HCT116 (cell line): Measurements from ENCODE around the gene RASL12.
"Not testable (repeated sequence)": the region's sequence is repeated elsewhere in the genome, so short reads cannot be mapped to it uniquely, and the experiment has no call there.

Experiments
- CEBPB ChIP-seq: IDR thresholded peaks from 2 replicates; pipeline ENCODE4 v1.6.1; 2012; ENCODE audit warnings: low read depth
- EZH2 ChIP-seq: fragments of 200-600 bp; sonication (generic); IDR thresholded peaks from 2 replicates; pipeline ENCODE4 v1.6.1; 2017; ENCODE audit warnings: antibody characterized with exemption, mixed run types
- POLR2A ChIP-seq: IDR thresholded peaks from 2 replicates; pipeline ENCODE4 v1.7.0; 2011; ENCODE audit warnings: borderline replicate concordance; ENCODE audit not compliant: insufficient read depth, insufficient read length; ENCODE audit errors: extremely low read depth
- POLR2AphosphoS5 ChIP-seq: IDR thresholded peaks from 2 replicates; pipeline ENCODE4 v1.6.1; 2011; ENCODE audit warnings: mild to moderate bottlenecking, low read depth, low read length, moderate library complexity
- SIN3A ChIP-seq: IDR thresholded peaks from 2 replicates; pipeline ENCODE4 v1.6.1; 2012; ENCODE audit warnings: low read depth
- ZFX ChIP-seq: fragments of 450-650 bp; IDR thresholded peaks from 2 replicates; pipeline ENCODE4 v1.6.1; 2017
- TF ChIP-seq, protein P1 (sequence below), 3 experiments: fragments of 200-600 bp in 1 of 3; sonication (generic) in 1 of 3; IDR thresholded peaks in 2 of 3; conservative IDR thresholded peaks in 1 of 3; 2 replicates each; pipeline ENCODE4 v1.5.1; 2012 to 2017; ENCODE audit warnings: low read depth in 2 of 3, low read length in 2 of 3, antibody characterized with exemption in 1 of 3, borderline replicate concordance in 1 of 3, control low read depth in 1 of 3, mild to moderate bottlenecking in 1 of 3, mixed read lengths in 1 of 3, mixed run types in 1 of 3, moderate library complexity in 1 of 3; ENCODE audit not compliant: insufficient read depth in 1 of 3

DNA sequence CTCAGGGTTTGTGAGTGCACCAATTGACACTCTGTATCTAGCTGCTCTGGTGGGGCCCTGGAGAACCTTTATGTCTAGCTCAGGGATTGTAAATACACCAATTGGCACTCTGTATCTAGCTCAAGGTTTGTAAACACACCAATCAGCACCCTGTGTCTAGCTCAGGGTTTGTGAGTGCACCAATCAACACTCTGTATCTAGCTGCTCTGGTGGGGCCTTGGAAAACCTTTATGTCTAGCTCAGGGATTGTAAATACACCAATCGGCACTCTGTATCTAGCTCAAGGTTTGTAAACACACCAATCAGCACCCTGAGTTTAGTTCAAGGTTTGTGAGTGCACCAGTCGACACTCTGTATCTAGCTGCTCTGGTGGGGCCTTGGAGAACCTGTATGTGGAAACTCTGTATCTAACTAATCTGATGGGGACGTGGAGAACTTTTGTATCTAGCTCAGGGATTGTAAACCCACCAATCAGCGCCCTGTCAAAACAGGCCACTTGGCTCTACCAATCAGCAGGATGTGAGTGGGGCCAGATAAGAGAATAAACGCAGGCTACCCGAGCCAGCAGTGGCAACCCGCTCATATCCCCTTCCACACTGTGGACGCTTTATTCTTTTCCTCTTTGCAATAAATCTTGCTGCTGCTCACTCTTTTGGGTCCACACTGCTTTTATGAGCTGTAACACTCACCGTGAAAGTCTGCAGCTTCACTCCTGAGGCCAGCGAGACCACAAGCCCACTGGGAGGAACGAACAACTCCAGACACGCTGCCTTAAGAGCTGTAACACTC lies 8.0 kb upstream of the RASL12 start:
- TF ChIP-seq CEBPB, POLR2AphosphoS5, POLR2A, ZFX, SIN3A, EZH2: not testable (repeated sequence)
- TF ChIP-seq, protein P1, sequence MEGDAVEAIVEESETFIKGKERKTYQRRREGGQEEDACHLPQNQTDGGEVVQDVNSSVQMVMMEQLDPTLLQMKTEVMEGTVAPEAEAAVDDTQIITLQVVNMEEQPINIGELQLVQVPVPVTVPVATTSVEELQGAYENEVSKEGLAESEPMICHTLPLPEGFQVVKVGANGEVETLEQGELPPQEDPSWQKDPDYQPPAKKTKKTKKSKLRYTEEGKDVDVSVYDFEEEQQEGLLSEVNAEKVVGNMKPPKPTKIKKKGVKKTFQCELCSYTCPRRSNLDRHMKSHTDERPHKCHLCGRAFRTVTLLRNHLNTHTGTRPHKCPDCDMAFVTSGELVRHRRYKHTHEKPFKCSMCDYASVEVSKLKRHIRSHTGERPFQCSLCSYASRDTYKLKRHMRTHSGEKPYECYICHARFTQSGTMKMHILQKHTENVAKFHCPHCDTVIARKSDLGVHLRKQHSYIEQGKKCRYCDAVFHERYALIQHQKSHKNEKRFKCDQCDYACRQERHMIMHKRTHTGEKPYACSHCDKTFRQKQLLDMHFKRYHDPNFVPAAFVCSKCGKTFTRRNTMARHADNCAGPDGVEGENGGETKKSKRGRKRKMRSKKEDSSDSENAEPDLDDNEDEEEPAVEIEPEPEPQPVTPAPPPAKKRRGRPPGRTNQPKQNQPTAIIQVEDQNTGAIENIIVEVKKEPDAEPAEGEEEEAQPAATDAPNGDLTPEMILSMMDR (IDR thresholded peaks at IDR 0.05 in 2 of 3, conservative IDR thresholded peaks at IDR 0.05 in 1 of 3; ENCODE audit: borderline replicate concordance in 1 of 3, insufficient read depth in 1 of 3, low read depth in 2 of 3, low read length in 2 of 3) = not testable (repeated sequence)
